ENCODE data around the gene AGFG2.

DNA sequence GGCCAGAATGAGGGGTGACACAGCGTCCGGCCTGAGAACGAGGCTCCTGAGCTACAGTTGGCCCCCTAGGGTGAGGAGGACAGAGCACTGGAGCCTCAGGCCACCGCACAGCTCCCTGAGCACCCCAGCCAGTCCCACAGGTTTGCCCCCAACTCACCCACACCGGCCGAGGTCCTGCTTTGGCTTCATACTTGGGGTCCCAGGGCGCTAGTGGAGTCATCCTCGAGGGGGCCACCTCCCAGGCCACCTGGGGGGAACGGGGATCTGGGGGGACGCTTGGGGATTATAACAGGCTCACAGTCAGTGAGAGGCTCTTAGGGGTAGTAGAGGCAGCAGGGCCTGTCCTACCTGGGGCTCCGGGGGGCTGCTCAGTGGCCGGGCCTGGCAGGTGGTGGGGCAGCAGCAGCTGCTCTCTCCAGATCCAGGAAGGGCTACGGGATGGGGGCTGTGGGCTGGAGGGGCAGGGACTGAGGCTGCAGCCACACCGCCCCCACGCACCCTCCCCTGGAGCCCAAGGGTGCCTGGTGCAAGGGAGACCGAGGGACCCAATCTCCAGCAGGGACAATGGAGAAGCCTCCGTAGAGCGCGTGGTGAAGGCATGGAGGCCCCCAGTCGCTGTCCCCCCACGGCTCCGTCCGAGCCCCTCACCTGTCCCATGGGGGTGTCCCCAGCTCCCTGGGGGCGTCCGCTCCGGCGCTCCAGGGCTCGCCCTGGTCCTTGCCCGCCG lies 34.1 kb downstream of the AGFG2 start:
- TF ChIP-seq RAD21 (IDR thresholded peaks at IDR 0.05; ENCODE audit: insufficient read depth, low read depth, low read length) (no peak), EZH2 (IDR thresholded peaks at IDR 0.05; ENCODE audit: borderline replicate concordance, control insufficient read depth, low read depth, low read length) (no peak), SMAD1 (IDR thresholded peaks at IDR 0.05; ENCODE audit: low read depth, partially characterized antibody) (no peak), CREB1 (IDR thresholded peaks at IDR 0.05; ENCODE audit: low read depth) (no peak), ZNF274 (IDR thresholded peaks at IDR 0.05; ENCODE audit: insufficient read depth, insufficient read length) (no peak), CHD2 (IDR thresholded peaks at IDR 0.05; ENCODE audit: borderline replicate concordance, low read depth, low read length) (no peak), ZZZ3 (IDR thresholded peaks at IDR 0.05; ENCODE audit: control insufficient read depth, insufficient read length, low read depth) (no peak), HDAC2 (IDR thresholded peaks at IDR 0.05) (no peak)
- TF ChIP-seq, protein P1, sequence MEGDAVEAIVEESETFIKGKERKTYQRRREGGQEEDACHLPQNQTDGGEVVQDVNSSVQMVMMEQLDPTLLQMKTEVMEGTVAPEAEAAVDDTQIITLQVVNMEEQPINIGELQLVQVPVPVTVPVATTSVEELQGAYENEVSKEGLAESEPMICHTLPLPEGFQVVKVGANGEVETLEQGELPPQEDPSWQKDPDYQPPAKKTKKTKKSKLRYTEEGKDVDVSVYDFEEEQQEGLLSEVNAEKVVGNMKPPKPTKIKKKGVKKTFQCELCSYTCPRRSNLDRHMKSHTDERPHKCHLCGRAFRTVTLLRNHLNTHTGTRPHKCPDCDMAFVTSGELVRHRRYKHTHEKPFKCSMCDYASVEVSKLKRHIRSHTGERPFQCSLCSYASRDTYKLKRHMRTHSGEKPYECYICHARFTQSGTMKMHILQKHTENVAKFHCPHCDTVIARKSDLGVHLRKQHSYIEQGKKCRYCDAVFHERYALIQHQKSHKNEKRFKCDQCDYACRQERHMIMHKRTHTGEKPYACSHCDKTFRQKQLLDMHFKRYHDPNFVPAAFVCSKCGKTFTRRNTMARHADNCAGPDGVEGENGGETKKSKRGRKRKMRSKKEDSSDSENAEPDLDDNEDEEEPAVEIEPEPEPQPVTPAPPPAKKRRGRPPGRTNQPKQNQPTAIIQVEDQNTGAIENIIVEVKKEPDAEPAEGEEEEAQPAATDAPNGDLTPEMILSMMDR (IDR thresholded peaks at IDR 0.05 in 2 of 3, conservative IDR thresholded peaks at IDR 0.05 in 1 of 3; ENCODE audit: control insufficient read depth in 2 of 3, extremely low read depth in 1 of 3, insufficient read depth in 1 of 3, low read depth in 3 of 3, low read length in 3 of 3), result no peak

All from GM12878 (cell line).